Fibroblast of skin of scalp (primary cell): ENCODE measurements around the gene SRGN. TPM values are rescaled to one million over a fixed set of nuclear protein-coding genes. Genes with fewer than 3 reads are reported as not detected.
A peak's percentile ranks its signal among the peaks of the same experiment; 100 is the strongest.
"Not testable (repeated sequence)": the region's sequence is repeated elsewhere in the genome, so short reads cannot be mapped to it uniquely, and the experiment has no call there.

Experiments
- DNase-seq: peaks from one replicate; pipeline ENCODE4 v3.0.0-alpha.2; 2013
- polyA plus RNA-seq, 2 experiments: library from polyadenylated mRNA; unstranded; fragments of 120-200 nt; gene quantifications; one replicate each; pipeline ENCODE4 v1.2.1, GENCODE V29; 2013; ENCODE audit not compliant: insufficient read length in 2 of 2

SRGN gene
- polyA plus RNA-seq (2013, experiment 1 of 2; ENCODE audit: insufficient read length), result 18.1 TPM
- polyA plus RNA-seq (2013, experiment 2 of 2; ENCODE audit: insufficient read length), result 20.5 TPM

- peak; percentile 60 for DNase-seq
Observed at GRCh38 chr10:69087590-69088470, at the start of gene SRGN. Gene SRGN, plus strand, starts transcription at chr10:69088103. Its CDS starts 55 bp downstream, at chr10:69088158.

GRCh38 chr10:69040904-69041303, 47.0 kb upstream of the SRGN start:
- DNase-seq, result not testable (repeated sequence)

- no peak for DNase-seq
Observed at GRCh38 chr10:69042417-69042816, 45.5 kb upstream of the SRGN start.

- DNase-seq, result no peak
Observed at GRCh38 chr10:69042838-69043237, 45.1 kb upstream of the SRGN start.

GRCh38 chr10:69043931-69044531, 43.9 kb upstream of the SRGN start:
- DNase-seq, result no peak

GRCh38 chr10:69044546-69044945, 43.4 kb upstream of the SRGN start:
- no peak for DNase-seq

- DNase-seq, result no peak
Observed at GRCh38 chr10:69045441-69046300, 42.2 kb upstream of the SRGN start.

- no peak for DNase-seq
Observed at GRCh38 chr10:69047111-69047832, 40.6 kb upstream of the SRGN start.

GRCh38 chr10:69048103-69048502, 39.8 kb upstream of the SRGN start:
- DNase-seq, result peak; percentile 40

- DNase-seq, result no peak
Observed at GRCh38 chr10:69049566-69049961, 38.3 kb upstream of the SRGN start.

GRCh38 chr10:69051303-69051702, 36.6 kb upstream of the SRGN start:
- peak; percentile 18 for DNase-seq

GRCh38 chr10:69051710-69052487, 36.0 kb upstream of the SRGN start:
- no peak for DNase-seq

GRCh38 chr10:69052736-69053135, 35.2 kb upstream of the SRGN start:
- DNase-seq, result no peak

GRCh38 chr10:69055241-69055640, 32.7 kb upstream of the SRGN start:
- DNase-seq, result no peak

- DNase-seq, result no peak
Observed at GRCh38 chr10:69056129-69056528, 31.8 kb upstream of the SRGN start.

- DNase-seq, result no peak
Observed at GRCh38 chr10:69056536-69057260, 31.2 kb upstream of the SRGN start.

- DNase-seq, result no peak
Observed at GRCh38 chr10:69057261-69057950, 30.5 kb upstream of the SRGN start.

- peak; percentile 69 for DNase-seq
Observed at GRCh38 chr10:69057951-69058297, 30.0 kb upstream of the SRGN start.

- no peak for DNase-seq
Observed at GRCh38 chr10:69060127-69060798, 27.6 kb upstream of the SRGN start.
